ENCODE measurements around the gene SLX9.
A peak's percentile ranks its signal among the peaks of the same experiment; 100 is the strongest.

SLX9 gene

DNA sequence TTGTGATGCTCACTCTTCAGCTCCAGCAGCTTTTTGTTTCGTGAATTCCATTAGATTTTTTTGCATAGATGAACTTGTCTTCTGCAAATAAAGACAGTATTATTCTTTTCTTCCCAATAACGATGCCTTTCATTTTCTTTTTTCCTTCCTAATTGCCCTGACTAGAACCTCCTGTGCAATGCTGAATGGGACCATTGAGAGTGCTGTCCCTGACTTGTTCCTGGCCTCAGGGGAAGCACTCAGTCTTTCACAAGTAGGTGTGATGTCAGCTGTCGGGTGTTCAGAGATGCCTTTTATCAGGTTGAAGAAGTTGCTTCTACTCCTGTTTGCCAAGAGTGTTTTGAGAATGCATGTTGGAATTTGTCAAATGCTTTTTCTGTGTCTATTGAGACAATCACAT lies 70.3 kb downstream of the SLX9 start:
- H3K4me3 ChIP-seq (replicated peaks; ENCODE audit: low read depth, low read length) = no peak overlapping the region

GRCh38 chr21:45010860-45011259 lies 71.0 kb downstream of the SLX9 start:
- DNase-seq (ENCODE audit: low read depth) = no peak
- no peak overlapping the region for H3K4me3 ChIP-seq (replicated peaks; ENCODE audit: low read depth, low read length)
- TF ChIP-seq, protein P1, sequence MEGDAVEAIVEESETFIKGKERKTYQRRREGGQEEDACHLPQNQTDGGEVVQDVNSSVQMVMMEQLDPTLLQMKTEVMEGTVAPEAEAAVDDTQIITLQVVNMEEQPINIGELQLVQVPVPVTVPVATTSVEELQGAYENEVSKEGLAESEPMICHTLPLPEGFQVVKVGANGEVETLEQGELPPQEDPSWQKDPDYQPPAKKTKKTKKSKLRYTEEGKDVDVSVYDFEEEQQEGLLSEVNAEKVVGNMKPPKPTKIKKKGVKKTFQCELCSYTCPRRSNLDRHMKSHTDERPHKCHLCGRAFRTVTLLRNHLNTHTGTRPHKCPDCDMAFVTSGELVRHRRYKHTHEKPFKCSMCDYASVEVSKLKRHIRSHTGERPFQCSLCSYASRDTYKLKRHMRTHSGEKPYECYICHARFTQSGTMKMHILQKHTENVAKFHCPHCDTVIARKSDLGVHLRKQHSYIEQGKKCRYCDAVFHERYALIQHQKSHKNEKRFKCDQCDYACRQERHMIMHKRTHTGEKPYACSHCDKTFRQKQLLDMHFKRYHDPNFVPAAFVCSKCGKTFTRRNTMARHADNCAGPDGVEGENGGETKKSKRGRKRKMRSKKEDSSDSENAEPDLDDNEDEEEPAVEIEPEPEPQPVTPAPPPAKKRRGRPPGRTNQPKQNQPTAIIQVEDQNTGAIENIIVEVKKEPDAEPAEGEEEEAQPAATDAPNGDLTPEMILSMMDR (IDR thresholded peaks at IDR 0.05; ENCODE audit: low read length, missing control alignments) = no peak

More for the DNA sequence above, 70.3 kb downstream of the SLX9 start:
- DNase-seq (ENCODE audit: low read depth) = peak; percentile 16
- TF ChIP-seq, protein P1 (IDR thresholded peaks at IDR 0.05; ENCODE audit: low read length, missing control alignments) = no peak

DNA sequence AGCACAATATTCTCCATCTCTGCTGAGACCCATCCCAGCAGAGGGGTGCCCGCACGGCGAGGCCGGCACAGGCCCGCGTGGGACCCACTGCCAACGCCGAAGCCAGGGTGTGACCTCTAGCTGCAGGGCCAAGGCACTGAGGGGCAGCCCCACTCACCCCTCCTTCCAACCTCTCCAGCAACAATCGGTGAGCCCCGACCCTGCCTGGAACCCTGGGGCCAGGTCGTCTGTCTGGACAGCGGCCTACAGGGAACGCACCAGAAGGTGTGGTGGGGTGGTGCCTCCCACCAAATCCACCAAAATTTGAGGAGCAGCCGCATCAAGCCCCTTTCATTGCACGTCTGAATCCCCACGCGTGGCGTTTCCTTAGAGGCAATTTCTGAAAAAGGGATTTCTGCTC lies 71.6 kb downstream of the SLX9 start:
- DNase-seq (ENCODE audit: low read depth) = no peak
- TF ChIP-seq, protein P1 (IDR thresholded peaks at IDR 0.05; ENCODE audit: low read length, missing control alignments) = no peak
- H3K4me3 ChIP-seq (replicated peaks; ENCODE audit: low read depth, low read length) = no peak overlapping the region

GRCh38 chr21:45011911-45012661 lies 72.3 kb downstream of the SLX9 start:
- TF ChIP-seq, protein P1 (IDR thresholded peaks at IDR 0.05; ENCODE audit: low read length, missing control alignments) = no peak
- no peak overlapping the region for H3K4me3 ChIP-seq (replicated peaks; ENCODE audit: low read depth, low read length)
- DNase-seq (ENCODE audit: low read depth) = peak; percentile 89

DNA sequence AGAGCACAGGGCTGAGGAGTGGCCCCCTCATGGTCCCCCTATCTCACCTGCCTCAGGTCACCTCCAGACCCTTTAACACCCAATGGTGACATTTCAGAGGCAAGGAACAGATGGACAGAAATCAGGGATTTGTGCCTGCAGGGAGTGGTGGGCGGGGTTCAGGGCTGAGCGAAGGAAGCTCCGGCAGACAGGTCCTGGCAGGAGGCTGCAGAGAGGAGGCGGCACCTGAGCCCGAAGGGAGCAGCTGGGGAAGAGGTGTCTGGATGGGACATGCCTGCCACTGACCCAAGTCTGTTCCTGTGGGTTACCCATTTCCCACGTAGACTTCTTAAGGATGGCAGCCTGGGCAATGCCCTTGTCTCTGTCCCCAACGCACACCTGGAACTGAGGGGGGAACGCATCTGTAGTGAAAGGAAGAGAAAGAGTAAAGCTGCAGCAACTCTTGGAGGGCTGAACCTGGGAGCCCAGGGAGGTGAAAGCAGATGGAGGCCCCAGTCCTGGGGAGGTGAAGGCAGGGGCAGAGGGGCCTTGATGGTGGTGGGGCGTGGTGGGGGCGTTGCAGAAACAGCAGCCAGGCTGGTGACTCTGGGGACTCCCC lies 72.9 kb downstream of the SLX9 start:
- DNase-seq (ENCODE audit: low read depth) = no peak
- H3K4me3 ChIP-seq (replicated peaks; ENCODE audit: low read depth, low read length) = no peak overlapping the region
- TF ChIP-seq, protein P1 (IDR thresholded peaks at IDR 0.05; ENCODE audit: low read length, missing control alignments) = no peak

GRCh38 chr21:45013260-45013841 lies 73.5 kb downstream of the SLX9 start:
- no peak overlapping the region for H3K4me3 ChIP-seq (replicated peaks; ENCODE audit: low read depth, low read length)
- TF ChIP-seq, protein P1 (IDR thresholded peaks at IDR 0.05; ENCODE audit: low read length, missing control alignments) = no peak
- DNase-seq (ENCODE audit: low read depth) = no peak

Data from fibroblast of pulmonary artery (primary cell).